Dendritic cell treated with granulocyte-macrophage colony-stimulating factor and Interleukin-4, amounts not matched to agents 40 ng/mL and 50 ng/mL, for 4 days (primary cell): ENCODE data around the gene DAPK1.

Experiments used
- H3K27ac Mint-ChIP-seq: one replicate; pipeline ENCODE4 v1.8.0; 2022; ENCODE audit warnings: mild to moderate bottlenecking, mixed read lengths
- H3K27me3 Mint-ChIP-seq: one replicate; pipeline ENCODE4 v1.8.0; 2022; ENCODE audit warnings: mild to moderate bottlenecking, mixed read lengths
- H3K36me3 Mint-ChIP-seq: one replicate; pipeline ENCODE4 v1.8.0; 2022; ENCODE audit warnings: low read depth, mixed read lengths
- H3K4me1 Mint-ChIP-seq: one replicate; pipeline ENCODE4 v1.8.0; 2022; ENCODE audit warnings: low read depth, mixed read lengths
- H3K4me3 Mint-ChIP-seq: one replicate; pipeline ENCODE4 v1.8.0; 2022; ENCODE audit warnings: mild to moderate bottlenecking, moderate library complexity, mixed read lengths
- H3K9me3 Mint-ChIP-seq: one replicate; pipeline ENCODE4 v1.8.0; 2022; ENCODE audit warnings: mixed read lengths
- intact Hi-C: fragments of 100-400 bp; cut with micrococcal nuclease; formaldehyde crosslinking; loops from one replicate; pipeline ENCODE4 v1.15.0; 2022

The DAPK1 gene

GRCh38 chr9:87595610-87596009 lies 97.9 kb downstream of the DAPK1 start:
- Mint-ChIP-seq H3K36me3 (peaks cover 23% of the 10 kb centered on the region), H3K27ac (no peak overlapping the region), H3K27me3 (no peaks in the 10 kb centered on the region), H3K9me3 (no peaks in the 10 kb centered on the region), H3K4me1 (peaks cover 81% of the 10 kb centered on the region), H3K4me3 (no peak overlapping the region)
- intact Hi-C loops = no loop called here

GRCh38 chr9:87596862-87597261 lies 99.2 kb downstream of the DAPK1 start:
- H3K4me1 Mint-ChIP-seq = peaks cover 90% of the 10 kb centered on the region
- intact Hi-C loops = no loop called here
- H3K27ac Mint-ChIP-seq = peak overlapping the region; percentile 52
- H3K36me3 Mint-ChIP-seq = peaks cover 23% of the 10 kb centered on the region
- H3K4me3 Mint-ChIP-seq = peak overlapping the region; percentile 11
- no peaks in the 10 kb centered on the region for H3K27me3 Mint-ChIP-seq
- no peaks in the 10 kb centered on the region for H3K9me3 Mint-ChIP-seq

GRCh38 chr9:87597710-87598443 lies 100.2 kb downstream of the DAPK1 start:
- H3K4me1 Mint-ChIP-seq = peaks cover 90% of the 10 kb centered on the region
- peak overlapping the region; percentile 52 for H3K27ac Mint-ChIP-seq
- H3K9me3 Mint-ChIP-seq = no peaks in the 10 kb centered on the region
- H3K36me3 Mint-ChIP-seq = peaks cover 31% of the 10 kb centered on the region
- no peaks in the 10 kb centered on the region for H3K27me3 Mint-ChIP-seq
- H3K4me3 Mint-ChIP-seq = no peak overlapping the region
- intact Hi-C loops = no loop called here

GRCh38 chr9:87599901-87600610 lies 102.4 kb downstream of the DAPK1 start:
- Mint-ChIP-seq H3K27ac (peak overlapping the region; percentile 79), H3K4me3 (no peak overlapping the region), H3K9me3 (no peaks in the 10 kb centered on the region), H3K36me3 (peaks cover 46% of the 10 kb centered on the region), H3K4me1 (peaks cover 87% of the 10 kb centered on the region), H3K27me3 (no peaks in the 10 kb centered on the region)
- intact Hi-C loops = loop anchor here (5.0 kb wide), 1 partner anchor 43 kb away; no protein-coding TSS in a partner anchor

GRCh38 chr9:87601176-87601575 lies 103.5 kb downstream of the DAPK1 start:
- Mint-ChIP-seq H3K27me3 (no peaks in the 10 kb centered on the region), H3K4me3 (no peak overlapping the region), H3K36me3 (peaks cover 47% of the 10 kb centered on the region), H3K9me3 (no peaks in the 10 kb centered on the region), H3K27ac (peak overlapping the region; percentile 79), H3K4me1 (peaks cover 88% of the 10 kb centered on the region)
- intact Hi-C loops = loop anchor here (5.0 kb wide), 1 partner anchor 44 kb away; no protein-coding TSS in a partner anchor

- Mint-ChIP-seq H3K36me3 (peaks cover 49% of the 10 kb centered on the region), H3K27me3 (no peaks in the 10 kb centered on the region), H3K9me3 (peaks cover 3% of the 10 kb centered on the region), H3K4me1 (peaks cover 85% of the 10 kb centered on the region), H3K27ac (peak overlapping the region; percentile 79), H3K4me3 (no peak overlapping the region)
- intact Hi-C loops = loop anchor here (5.0 kb wide), 1 partner anchor 44 kb away; no protein-coding TSS in a partner anchor
Observed at GRCh38 chr9:87601595-87601994, 103.9 kb downstream of the DAPK1 start.

- H3K4me3 Mint-ChIP-seq = no peak overlapping the region
- peaks cover 17% of the 10 kb centered on the region for H3K9me3 Mint-ChIP-seq
- H3K27me3 Mint-ChIP-seq = no peaks in the 10 kb centered on the region
- peak overlapping the region; percentile 79 for H3K27ac Mint-ChIP-seq
- H3K36me3 Mint-ChIP-seq = peaks cover 53% of the 10 kb centered on the region
- H3K4me1 Mint-ChIP-seq = peaks cover 81% of the 10 kb centered on the region
- intact Hi-C loops = loop anchor here (5.0 kb wide), 1 partner anchor 46 kb away; no protein-coding TSS in a partner anchor
Observed at GRCh38 chr9:87602933-87603643, 105.4 kb downstream of the DAPK1 start.

GRCh38 chr9:87603854-87604490 lies 106.3 kb downstream of the DAPK1 start:
- peaks cover 62% of the 10 kb centered on the region for H3K36me3 Mint-ChIP-seq

GRCh38 chr9:87604886-87605588 lies 107.4 kb downstream of the DAPK1 start:
- Mint-ChIP-seq H3K4me3 (no peak overlapping the region), H3K27ac (peak overlapping the region; percentile 13), H3K36me3 (peaks cover 71% of the 10 kb centered on the region), H3K4me1 (peaks cover 86% of the 10 kb centered on the region), H3K27me3 (no peaks in the 10 kb centered on the region), H3K9me3 (peaks cover 18% of the 10 kb centered on the region)
- intact Hi-C loops = loop anchor here (5.0 kb wide), 1 partner anchor 48 kb away; no protein-coding TSS in a partner anchor

More at GRCh38 chr9:87603854-87604490, 106.3 kb downstream of the DAPK1 start:
- no peaks in the 10 kb centered on the region for H3K27me3 Mint-ChIP-seq
- peaks cover 81% of the 10 kb centered on the region for H3K4me1 Mint-ChIP-seq
- peak overlapping the region; percentile 13 for H3K27ac Mint-ChIP-seq
- intact Hi-C loops = loop anchor here (5.0 kb wide), 1 partner anchor 47 kb away; no protein-coding TSS in a partner anchor
- peaks cover 18% of the 10 kb centered on the region for H3K9me3 Mint-ChIP-seq
- H3K4me3 Mint-ChIP-seq = no peak overlapping the region

GRCh38 chr9:87605676-87606075 lies 108.0 kb downstream of the DAPK1 start:
- no peaks in the 10 kb centered on the region for H3K27me3 Mint-ChIP-seq
- H3K4me1 Mint-ChIP-seq = peaks cover 86% of the 10 kb centered on the region
- H3K36me3 Mint-ChIP-seq = peaks cover 78% of the 10 kb centered on the region
- peak overlapping the region; percentile 13 for H3K27ac Mint-ChIP-seq
- intact Hi-C loops = no loop called here
- no peak overlapping the region for H3K4me3 Mint-ChIP-seq
- H3K9me3 Mint-ChIP-seq = peaks cover 18% of the 10 kb centered on the region

GRCh38 chr9:87606841-87607521 lies 109.3 kb downstream of the DAPK1 start:
- Mint-ChIP-seq H3K4me1 (peaks cover 84% of the 10 kb centered on the region), H3K27ac (peak overlapping the region; percentile 69), H3K9me3 (peaks cover 18% of the 10 kb centered on the region), H3K27me3 (no peaks in the 10 kb centered on the region), H3K36me3 (peaks cover 88% of the 10 kb centered on the region), H3K4me3 (no peak overlapping the region)
- intact Hi-C loops = no loop called here

GRCh38 chr9:87607859-87608258 lies 110.2 kb downstream of the DAPK1 start:
- Mint-ChIP-seq H3K36me3 (peaks cover 89% of the 10 kb centered on the region), H3K4me3 (no peak overlapping the region), H3K4me1 (peaks cover 84% of the 10 kb centered on the region), H3K27me3 (no peaks in the 10 kb centered on the region), H3K9me3 (peaks cover 18% of the 10 kb centered on the region), H3K27ac (peak overlapping the region; percentile 69)
- intact Hi-C loops = no loop called here
